HG03439 (cell line): ENCODE measurements around the gene STAT1.
"Not testable (repeated sequence)": the region's sequence is repeated elsewhere in the genome, so short reads cannot be mapped to it uniquely, and the experiment has no call there.

ENCODE experiments used
- ATAC-seq: cut with Tn5 transposase; IDR thresholded peaks from one replicate; pipeline ENCODE4 v1.9.1; 2021; ENCODE audit warnings: mild to moderate bottlenecking, moderate library complexity; ENCODE audit not compliant: unreplicated experiment

STAT1 gene

DNA sequence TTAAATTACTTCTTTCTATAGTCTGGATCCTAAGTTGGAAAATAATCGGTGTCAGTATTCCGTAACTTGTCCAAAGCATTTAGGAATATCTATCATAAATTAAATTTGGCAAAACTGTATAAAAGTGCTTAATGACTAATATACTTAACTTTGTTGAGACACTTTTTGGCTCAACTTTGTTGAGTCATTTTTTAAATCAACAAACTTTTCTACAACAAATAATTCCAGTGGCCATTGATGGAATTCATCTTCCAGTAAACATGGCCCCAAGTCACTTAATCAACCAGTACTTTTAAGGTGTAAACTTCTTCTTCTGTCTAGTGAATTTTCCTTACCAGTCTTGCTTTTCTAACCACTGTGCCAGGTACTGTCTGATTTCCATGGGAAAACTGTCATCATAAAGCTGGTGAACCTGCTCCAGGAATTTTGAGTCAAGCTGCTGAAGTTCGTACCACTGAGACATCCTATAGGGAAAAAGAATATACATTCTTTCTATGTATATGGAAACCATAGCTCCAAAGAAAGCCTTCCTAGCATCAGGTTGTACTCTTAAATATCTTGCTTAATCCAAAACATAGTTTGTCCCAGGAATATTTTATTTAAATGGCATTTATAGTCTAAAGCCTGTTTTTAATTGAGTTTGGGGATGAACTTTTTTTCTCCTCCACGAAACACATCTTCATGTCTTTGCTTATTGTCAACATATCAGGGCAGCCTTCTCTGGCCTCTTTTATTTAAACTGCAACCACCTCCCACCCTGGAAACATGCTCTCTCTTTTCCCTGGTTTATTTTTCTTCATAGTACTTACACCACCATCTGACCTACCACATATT, 4.2 kb downstream of the STAT1 start:
- ATAC-seq: no peak

- ATAC-seq: no peak
Observed at GRCh38 chr2:191008286-191008685, 5.7 kb downstream of the STAT1 start.

GRCh38 chr2:191006997-191007783, 6.8 kb downstream of the STAT1 start:
- ATAC-seq: no peak

DNA sequence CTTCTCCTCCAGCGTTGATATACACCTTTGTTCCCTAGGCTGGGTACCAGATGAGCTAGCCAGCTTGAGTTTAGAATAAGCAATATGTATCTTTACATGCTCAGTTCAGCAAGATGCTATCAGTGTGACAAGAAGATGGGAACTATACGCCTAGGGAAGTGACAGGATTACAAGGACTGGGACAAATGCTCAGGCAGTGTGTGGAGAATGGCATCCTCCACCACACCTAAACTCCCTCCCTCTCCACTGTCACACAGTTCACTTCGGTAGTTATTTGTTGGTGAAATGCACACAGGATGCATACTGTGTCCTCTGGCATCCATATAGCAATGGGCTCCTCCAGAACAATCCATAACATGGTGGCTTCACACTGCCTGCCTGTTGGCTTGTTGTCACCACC, 7.7 kb downstream of the STAT1 start:
- no peak for ATAC-seq

- ATAC-seq: no peak
Observed at GRCh38 chr2:191003405-191004309, 10.3 kb downstream of the STAT1 start.

DNA sequence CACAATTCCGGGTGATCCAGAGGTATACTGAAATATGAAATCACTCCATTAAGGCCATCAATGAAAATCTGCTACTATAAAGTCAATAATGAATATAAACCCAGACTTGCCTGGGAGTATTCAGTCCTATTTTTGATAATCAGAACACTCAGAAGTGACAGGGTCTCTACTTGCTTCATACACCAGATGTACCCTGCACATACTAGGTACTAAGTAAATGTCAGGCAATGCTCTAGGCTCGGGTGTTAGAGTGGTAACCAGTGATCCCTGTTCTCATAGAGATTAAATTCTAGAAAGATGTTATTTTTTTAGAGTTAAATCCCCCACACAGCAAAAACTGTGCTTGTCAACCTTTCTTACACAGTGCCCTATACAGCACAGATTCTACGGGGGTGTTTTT, 12.3 kb downstream of the STAT1 start:
- ATAC-seq: no peak

DNA sequence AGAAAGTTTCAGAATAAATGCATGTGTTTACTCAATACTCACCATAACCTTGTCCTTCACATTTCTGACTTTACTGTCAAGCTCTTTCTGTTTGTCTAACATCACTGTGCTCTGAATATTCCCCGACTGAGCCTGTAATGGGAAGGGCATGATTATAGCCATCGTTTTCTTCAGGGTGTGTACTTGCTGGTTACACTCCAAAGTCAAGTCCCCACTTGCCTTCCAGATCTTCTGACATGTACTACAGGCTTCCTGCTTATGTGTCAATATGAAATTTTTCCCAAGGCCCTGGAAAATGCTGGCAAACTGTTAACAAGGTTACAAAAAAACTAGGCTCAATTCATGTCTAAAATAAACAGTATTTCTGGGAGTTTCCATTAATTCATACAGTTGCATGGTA, 12.9 kb downstream of the STAT1 start:
- no peak for ATAC-seq

DNA sequence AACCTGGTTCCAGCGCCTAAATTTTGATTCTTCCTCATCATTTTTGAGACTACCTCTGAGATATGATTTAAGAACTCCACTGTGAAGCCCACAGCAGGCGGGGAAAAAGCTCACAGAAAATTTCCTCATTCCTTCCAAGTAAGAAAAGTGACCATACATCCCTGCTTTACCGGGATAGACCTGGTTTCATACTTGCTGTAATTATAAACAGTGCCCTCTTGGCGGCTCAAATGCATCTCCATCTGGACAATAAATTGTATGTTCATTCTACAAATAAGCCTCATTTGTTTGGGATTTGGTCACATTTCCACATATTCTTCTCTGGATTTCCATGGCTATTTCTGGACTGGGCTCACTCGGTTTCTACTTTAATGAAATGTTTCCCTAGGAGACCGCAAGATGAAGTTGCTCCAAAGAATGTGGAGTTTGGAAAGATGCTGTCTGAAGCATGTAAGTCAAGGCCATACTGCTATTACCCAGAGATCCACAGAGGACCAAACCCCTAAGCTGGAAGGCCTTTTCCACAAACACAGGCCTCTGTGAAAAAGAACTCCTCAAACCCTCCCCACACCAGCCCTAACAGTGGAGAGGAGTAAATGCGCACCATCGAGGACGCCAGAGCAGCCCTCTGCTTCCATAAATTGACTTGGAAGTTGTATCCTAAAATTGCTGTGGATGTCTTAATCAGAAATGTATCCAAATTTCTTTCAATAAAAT, 13.9 kb downstream of the STAT1 start:
- ATAC-seq: no peak

DNA sequence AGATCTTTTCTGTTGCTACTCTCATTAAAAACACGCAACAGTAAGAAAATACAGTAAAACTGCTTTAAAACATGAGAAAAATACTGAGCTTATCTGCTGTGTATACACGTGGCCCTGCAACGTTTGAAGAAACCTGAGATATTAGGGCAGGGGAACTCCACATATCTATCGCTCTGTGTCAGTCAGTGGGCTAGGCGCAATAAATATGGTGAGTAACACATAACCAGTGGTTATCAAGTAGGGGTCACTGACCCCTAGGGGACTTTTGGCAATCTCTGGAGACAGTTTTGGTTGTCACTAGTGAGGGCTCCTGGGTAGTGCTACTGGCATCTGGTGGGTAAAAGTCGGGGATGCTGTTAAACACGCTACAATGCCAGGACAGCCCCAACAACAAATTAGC, 14.9 kb downstream of the STAT1 start:
- ATAC-seq: no peak

DNA sequence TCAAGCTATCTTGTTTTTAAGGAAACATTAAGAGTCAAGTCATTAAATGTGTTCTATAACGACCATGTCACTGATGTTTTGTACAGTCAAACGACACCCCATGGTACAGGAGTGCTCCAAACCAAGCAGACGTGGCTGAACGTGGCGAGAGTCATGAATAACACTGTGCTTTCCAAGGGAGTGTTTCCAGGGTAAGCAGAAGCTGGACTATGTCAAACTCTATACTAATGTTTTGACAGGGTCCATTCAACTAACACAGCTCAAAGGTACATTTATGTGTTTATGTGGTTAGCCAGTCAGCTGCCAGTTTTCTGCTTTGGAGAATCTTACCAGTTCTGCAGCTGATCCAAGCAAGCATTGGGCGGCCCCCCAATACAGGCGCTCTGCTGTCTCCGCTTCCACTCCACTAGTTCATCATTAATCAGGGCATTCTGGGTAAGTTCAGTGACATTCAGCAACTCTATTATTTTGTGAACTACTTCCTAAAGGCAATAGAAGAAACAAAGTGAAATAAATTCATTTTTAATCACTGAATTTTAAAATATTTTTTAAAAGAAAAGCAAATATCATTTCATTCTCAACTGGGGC, 16.4 kb downstream of the STAT1 start:
- ATAC-seq: no peak

DNA sequence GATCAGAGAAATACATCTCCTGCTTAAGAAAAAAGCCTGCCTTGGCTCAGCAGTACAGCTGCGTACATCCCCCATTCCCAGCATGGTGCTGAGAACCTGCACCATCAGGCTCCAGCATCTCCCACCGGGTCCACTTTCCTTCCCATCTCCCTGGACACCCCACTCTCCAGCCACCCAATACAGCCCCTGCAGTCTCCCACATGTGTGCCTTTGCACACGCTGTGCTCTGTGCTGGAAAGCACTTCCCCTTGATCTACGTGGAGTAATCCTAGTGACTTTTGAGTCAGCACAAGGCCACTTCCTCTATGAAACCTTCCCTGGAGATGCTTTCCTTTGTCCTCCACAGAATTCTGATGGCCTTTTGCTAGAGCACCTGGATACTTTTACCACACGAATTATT, 17.0 kb downstream of the STAT1 start:
- ATAC-seq: no peak

DNA sequence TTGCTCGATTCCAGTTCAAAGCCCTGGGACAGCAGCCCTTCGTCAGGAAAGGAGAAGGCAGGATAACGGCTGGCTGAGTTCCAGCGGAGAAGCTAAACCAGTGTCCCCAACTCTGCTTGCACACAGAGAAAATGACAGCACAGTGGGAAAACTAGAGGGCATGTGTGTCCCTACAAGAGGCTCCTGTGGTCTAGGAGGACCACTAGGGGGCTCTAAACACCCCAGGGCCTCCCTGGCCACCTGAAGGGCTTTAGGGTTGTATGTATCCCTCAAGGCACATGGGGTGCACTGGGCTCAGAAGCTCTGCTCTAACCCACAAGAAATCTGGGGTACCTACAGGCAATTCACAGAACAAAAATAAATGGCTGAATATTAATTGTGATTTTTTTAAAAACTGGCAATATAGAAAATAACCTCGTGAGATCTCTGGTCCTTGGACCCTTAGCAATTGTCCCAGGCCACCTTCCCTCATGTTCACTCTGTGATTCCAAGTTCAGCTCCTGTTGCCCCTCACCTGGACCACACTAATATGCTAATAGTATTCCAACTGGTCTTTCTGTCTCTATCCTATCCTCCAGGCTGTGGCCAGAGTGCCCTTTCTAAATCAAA, 17.5 kb downstream of the STAT1 start:
- ATAC-seq: no peak

GRCh38 chr2:190995315-190995714, 18.7 kb downstream of the STAT1 start:
- ATAC-seq: not testable (repeated sequence)

DNA sequence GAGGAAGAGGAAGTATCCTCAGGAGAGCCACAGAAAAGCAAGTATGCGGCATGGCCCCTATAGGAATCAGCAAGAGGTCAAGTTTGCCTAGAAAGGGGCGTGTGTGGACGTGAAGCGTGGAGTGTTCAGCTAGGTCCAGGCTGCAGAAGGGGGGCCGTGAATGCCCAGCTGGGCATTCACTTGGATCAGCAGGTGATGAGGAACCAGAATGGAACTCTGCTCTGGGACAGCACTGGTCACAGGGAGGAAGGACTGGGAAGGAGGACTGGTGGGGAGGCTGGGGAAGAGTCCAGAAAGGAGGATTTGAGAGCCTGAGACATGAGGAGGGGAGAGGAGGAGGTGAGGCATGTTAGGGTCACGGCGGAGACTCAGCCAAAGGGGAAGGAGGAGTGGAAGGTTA, 19.8 kb downstream of the STAT1 start:
- ATAC-seq: no peak

DNA sequence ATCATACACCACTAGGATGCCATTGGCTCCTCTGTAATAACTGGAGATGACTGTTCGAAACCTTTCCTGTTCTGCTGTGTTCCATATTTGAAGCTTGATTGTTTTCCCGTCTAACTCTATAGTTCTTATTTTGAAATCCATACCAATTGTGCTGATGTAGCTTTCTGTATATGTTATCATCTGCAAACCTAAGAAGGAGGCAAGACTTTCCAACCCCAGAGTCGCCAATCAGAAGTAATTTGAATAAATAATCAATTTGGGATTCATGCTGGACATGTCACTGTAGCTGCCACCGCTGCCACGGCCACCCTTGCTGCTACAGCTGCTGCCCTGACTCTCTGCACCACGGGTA, 20.7 kb downstream of the STAT1 start:
- no peak for ATAC-seq

GRCh38 chr2:190990132-190990531, 23.8 kb downstream of the STAT1 start:
- ATAC-seq: no peak

DNA sequence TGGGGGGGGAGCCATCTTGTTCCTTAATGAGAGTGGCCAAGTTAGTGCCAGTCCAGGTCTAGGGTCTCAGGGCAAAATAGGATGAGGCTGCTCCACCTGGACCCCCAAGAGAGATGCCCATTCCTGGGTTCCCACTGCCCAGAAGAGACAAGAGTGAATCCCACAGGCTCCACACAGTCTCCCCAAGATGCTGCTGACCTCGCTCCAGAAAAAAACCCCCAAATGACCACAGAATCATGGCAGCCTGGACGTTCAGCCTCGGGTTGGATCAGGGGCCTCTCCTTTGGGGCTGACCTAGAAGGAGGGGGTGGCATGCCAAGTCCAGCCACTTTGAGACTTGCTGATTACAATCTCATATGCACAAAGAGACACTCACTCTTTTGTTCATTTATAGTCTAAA, 25.1 kb downstream of the STAT1 start:
- no peak for ATAC-seq

DNA sequence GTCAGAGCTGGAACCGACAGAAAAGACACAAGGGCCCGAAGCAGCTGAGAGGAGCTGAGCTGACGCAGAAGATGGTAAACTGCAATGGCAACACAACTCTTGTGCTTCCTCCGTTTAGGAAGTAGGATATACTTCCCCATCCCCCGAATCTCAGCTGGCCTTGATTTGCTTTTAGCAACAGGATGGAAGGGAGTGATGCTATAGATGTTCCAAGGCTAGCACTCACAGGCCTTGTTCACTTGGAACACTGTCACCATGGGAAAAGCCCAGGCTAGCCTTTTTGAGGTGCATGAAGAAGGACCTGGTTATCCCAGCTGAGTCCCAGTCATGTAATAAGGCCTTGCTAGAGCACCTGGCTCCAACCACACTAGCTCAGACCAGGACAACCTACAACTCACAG, 26.0 kb downstream of the STAT1 start:
- ATAC-seq: no peak

- no peak for ATAC-seq
Observed at GRCh38 chr2:190987116-190987515, 26.9 kb downstream of the STAT1 start.
